ENCODE measurements around the gene GIMAP7. TPM values are rescaled to one million over a fixed set of nuclear protein-coding genes. Genes with fewer than 3 reads are reported as not detected.
"Not testable (repeated sequence)": the region's sequence is repeated elsewhere in the genome, so short reads cannot be mapped to it uniquely, and the experiment has no call there.

The GIMAP7 gene
- 16.7 TPM for total RNA-seq

DNA sequence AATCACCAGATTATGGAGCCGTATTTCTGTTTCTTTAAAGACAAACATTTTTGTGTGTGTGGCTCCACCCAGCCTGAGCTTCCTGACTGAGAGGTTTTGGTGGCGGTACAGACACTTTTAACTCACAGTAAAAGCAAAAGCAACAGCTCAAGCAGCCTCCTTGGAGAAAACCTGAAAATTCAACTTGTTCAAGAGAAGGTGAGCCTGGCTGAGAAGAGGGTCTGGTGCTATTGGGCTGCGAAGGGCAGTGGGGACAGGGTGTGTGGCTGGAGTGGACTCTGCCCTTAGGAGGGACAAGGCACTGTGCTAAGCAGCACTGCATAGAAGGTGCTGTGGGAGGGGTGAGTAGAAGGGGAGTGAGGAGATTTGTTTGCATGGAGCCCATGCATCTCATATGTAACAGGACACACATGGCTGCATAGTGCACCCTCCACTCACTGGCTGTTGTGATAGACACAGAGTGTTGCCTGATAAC is at the start of gene GIMAP7:
GIMAP7 (plus strand) TSS at position 125 of the 475 bp plus-strand sequence. CDS start 5,103 bp downstream, outside the sequence.
- peak; percentile 26 to 58 (median 54) for DNase-seq (ENCODE audit: low read depth in 2 of 3, low spot score in 2 of 3)

- no peak for DNase-seq (ENCODE audit: low read depth in 2 of 3, low spot score in 2 of 3)
Measured at GRCh38 chr7:150464962-150465361, 49.7 kb upstream of the GIMAP7 start.

DNA sequence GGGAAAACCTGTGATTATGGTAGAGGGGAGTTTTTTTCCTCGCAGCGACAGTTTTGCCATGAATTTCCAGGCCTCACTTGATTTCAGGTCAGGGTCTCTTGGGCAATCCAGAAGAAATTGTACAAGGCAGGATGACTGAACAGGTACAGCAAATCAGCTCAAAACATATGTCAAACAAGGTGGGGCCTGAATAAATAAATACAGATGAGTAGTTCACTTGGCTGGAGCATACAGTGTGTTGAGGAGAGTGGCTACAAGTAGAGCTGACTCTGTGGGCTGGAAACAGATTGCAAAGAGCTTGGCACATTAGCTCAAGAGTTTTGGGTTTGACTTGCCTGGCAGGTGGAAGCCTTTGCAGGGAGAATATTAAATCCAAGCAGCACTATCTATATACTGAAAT is 49.3 kb upstream of the GIMAP7 start:
- DNase-seq (ENCODE audit: low read depth in 2 of 3, low spot score in 2 of 3) = no peak

DNA sequence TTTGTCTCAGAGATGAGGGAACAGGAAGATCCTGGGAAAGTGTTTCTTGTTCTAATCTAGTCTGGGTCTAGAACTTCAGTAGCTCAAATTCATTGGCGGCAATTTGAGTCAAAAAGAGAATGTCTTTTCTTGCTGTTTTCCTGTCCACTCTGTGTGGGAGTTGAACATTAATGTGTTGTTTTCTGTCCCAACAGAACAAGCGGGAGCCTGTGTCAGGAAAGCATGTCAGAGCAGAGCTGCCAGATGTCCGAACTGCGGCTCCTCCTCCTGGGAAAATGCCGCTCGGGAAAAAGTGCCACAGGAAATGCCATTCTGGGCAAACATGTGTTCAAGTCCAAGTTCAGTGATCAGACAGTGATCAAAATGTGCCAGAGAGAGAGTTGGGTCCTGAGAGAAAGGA is 48.2 kb upstream of the GIMAP7 start:
- DNase-seq (ENCODE audit: low read depth in 2 of 3, low spot score in 2 of 3) = no peak

GRCh38 chr7:150468241-150468640 is 46.4 kb upstream of the GIMAP7 start:
- no peak for DNase-seq (ENCODE audit: low read depth in 2 of 3, low spot score in 2 of 3)

GRCh38 chr7:150471886-150472285 is 42.8 kb upstream of the GIMAP7 start:
- no peak for DNase-seq (ENCODE audit: low read depth in 2 of 3, low spot score in 2 of 3)

DNA sequence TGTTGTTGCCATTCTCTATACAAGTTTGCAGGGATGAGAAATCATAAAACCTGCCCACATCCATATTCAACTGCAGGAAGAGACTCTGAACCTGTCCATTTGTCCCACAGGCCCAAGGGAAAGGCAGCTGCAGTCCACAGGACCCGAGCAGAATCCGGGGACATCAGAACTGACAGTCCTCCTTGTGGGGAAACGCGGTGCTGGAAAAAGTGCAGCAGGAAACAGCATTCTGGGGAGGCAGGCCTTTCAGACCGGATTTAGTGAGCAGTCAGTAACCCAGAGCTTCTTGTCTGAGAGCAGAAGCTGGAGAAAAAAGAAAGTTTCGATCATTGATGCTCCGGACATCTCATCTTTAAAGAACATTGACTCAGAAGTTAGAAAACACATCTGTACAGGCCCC is 40.8 kb upstream of the GIMAP7 start:
- no peak for DNase-seq (ENCODE audit: low read depth in 2 of 3, low spot score in 2 of 3)

GRCh38 chr7:150476285-150476684 is 38.4 kb upstream of the GIMAP7 start:
- DNase-seq (ENCODE audit: low read depth in 2 of 3, low spot score in 2 of 3) = no peak

- no peak for DNase-seq (ENCODE audit: low read depth in 2 of 3, low spot score in 2 of 3)
Measured at GRCh38 chr7:150476819-150477631, 37.6 kb upstream of the GIMAP7 start.

GRCh38 chr7:150479023-150479716 is 35.5 kb upstream of the GIMAP7 start:
- no peak for DNase-seq (ENCODE audit: low read depth in 2 of 3, low spot score in 2 of 3)

DNA sequence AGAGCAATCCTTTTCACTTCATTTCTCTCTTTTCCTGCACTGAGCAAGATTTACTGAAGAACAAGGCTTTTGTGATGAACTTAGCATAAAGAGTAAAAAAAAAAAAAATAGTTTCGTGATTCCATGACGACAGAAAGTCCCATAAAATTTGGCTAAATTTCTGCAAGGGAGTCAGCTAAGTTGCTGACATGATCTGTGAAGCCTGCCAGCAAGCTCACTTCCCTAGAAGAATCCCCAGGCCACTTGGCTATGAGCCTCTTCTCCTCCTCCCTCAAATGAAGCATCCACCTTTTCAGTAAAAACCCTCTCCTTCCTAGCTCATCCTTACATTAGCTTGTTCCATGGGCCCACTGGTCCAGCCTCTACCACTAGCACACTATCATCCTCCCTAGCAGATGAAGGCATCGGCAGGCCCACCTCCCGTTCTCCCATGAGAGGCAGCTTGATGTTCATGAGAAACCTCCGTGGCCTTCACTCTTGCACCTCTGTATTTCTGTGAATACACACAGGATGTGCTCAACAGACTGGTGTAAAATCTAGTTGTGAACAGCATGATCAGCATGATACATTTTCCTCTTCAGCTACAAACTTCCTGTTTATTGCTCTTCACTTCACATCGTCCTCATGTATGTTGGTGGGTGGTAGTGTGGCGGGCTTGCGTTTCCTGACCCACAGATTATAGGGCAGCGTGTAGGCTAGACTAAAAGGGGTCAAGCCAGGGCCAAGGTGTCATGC is 33.3 kb upstream of the GIMAP7 start:
- DNase-seq (ENCODE audit: low read depth in 2 of 3, low spot score in 2 of 3) = peak in 1 of 3 donors; percentile 12

DNA sequence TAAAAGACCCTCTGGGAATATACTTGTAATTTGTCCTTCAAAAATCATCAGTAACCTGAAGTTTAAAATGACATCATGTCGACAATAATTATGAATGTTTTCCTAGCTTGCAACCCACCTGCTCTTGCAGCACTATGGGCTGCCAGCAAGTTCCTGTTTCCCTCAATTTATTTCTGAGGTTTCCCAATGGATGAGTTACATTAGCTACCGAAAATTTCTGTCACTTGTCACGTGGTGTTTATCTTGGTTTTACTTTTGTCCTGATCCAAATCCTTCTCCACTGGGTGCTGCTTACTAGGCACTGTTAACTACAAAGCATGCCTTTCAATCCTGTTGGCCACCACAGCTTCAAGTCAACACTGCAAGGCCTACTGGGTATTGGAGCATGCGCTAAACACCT is 32.8 kb upstream of the GIMAP7 start:
- DNase-seq (ENCODE audit: low read depth in 2 of 3, low spot score in 2 of 3) = no peak

DNA sequence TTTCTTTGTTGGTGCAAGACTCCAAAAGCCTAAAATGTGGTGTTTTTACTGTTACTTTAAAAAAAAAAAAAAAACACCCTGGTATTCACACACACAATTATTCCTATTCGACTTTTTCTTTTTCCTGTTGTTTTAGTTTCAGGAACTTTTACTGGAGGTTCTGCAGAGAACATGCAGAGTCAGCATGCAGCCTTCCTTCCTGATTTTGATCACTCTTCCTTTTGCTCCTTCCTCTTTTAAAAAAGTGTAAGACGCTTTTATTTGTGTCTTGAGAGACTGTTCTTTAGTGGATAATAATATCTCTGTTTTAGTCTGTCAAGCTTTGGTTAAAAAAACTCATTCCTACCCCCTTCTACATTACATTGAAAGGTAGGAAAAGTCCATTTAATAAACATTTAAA is 31.2 kb upstream of the GIMAP7 start:
- DNase-seq (ENCODE audit: low read depth in 2 of 3, low spot score in 2 of 3) = peak in 1 of 3 donors; percentile 44

- not testable (repeated sequence) for DNase-seq (ENCODE audit: low read depth in 2 of 3, low spot score in 2 of 3)
Measured at GRCh38 chr7:150484071-150484470, 30.6 kb upstream of the GIMAP7 start.

DNA sequence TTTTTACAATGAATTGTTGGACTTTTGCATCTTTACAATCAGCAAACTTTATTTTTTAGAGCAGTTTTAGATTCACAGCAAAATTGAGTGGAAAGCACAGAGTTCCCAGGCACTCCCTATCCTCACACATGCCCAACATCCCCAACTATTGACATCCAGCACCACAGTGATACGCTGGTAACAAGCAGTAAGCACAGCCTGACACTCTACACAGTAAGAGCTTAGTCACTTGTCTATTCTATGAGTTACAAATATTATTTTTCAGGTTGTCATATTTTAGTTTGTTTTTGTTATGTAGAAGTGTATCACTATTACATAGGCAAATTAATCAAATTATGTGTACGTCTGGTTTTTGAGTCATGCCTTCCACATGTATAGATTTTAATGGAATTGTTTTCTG is 27.0 kb upstream of the GIMAP7 start:
- no peak for DNase-seq (ENCODE audit: low read depth in 2 of 3, low spot score in 2 of 3)

GRCh38 chr7:150489782-150490181 is 24.9 kb upstream of the GIMAP7 start:
- no peak for DNase-seq (ENCODE audit: low read depth in 2 of 3, low spot score in 2 of 3)

- not testable (repeated sequence) for DNase-seq (ENCODE audit: low read depth in 2 of 3, low spot score in 2 of 3)
Measured at GRCh38 chr7:150493442-150493841, 21.2 kb upstream of the GIMAP7 start.

GRCh38 chr7:150502519-150502918 is 12.2 kb upstream of the GIMAP7 start:
- DNase-seq (ENCODE audit: low read depth in 2 of 3, low spot score in 2 of 3) = peak in 1 of 3 donors; percentile 71

DNA sequence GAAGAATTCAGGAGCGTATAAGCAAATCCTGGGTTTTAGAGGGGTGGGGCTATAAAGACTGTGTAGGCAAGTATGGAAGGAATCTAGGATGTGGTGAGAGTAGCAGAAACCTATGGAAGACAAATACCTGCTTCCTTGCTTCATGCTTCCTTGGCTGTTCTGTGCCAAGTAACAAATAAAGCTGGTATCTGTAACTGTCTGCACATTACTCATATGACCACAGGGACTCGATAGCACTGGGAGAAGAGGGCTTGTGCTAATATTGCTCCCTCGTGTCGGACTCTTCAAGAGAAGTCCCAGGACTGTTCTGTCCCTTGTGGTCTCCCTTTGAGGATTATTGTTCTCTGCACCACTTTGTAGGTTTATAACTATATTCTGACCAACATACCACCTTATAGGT is 11.5 kb upstream of the GIMAP7 start:
- no peak for DNase-seq (ENCODE audit: low read depth in 2 of 3, low spot score in 2 of 3)

GRCh38 chr7:150503581-150503980 is 11.1 kb upstream of the GIMAP7 start:
- DNase-seq (ENCODE audit: low read depth in 2 of 3, low spot score in 2 of 3) = no peak

DNA sequence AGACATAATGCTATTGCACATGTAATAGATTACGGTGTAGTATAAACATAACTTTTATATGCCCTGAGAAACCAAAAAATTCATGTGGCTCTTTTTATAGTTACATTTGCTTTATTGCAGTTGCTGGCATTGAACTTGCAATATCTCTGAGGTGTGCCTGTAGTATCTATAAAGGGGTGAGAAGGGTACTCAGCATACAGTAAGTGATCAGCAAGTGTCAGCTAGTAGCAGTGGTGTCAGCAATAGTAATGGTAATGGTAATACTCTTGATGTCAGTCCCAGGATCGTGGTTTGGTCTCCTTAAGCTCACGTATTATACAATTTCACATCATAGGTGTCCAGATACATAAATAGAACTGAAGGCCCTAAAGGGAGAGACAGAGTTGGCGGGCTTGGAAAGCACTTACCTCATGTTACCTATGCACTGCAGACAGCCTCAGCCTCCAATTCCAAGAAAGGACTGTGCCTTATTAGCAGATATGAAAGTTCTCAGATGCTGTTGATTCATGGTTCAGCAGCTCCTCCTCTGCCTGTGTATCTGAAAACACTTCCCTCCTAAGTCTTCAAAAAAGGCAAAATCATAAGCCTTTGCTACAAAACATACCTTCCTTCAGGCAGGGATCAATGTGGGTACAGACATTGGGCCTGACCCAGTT is 6.6 kb upstream of the GIMAP7 start:
- no peak for DNase-seq (ENCODE audit: low read depth in 2 of 3, low spot score in 2 of 3)
